Cardiac atrium fibroblast (primary cell): ENCODE measurements around the gene UBR7. TPM values are rescaled to one million over a fixed set of nuclear protein-coding genes. Genes with fewer than 3 reads are reported as not detected.

Experiments used
- total RNA-seq: library from RNA; depleted of rRNA; stranded (reverse); fragments of >200 nt; gene quantifications from 2 replicates; pipeline ENCODE4 v1.2.3, GENCODE V29; 2015

UBR7 gene
- total RNA-seq = 9.7 and 33.8 TPM in 2 replicates

GRCh38 chr14:93206793-93207467 is at the start of gene UBR7, which contains the start of gene GON7:
TSS of gene UBR7 (plus strand) at chr14:93207256. CDS start at chr14:93207292, 36 bp downstream.
TSS of gene GON7 (minus strand) at chr14:93207065. CDS start at chr14:93207037, 28 bp downstream.

DNA sequence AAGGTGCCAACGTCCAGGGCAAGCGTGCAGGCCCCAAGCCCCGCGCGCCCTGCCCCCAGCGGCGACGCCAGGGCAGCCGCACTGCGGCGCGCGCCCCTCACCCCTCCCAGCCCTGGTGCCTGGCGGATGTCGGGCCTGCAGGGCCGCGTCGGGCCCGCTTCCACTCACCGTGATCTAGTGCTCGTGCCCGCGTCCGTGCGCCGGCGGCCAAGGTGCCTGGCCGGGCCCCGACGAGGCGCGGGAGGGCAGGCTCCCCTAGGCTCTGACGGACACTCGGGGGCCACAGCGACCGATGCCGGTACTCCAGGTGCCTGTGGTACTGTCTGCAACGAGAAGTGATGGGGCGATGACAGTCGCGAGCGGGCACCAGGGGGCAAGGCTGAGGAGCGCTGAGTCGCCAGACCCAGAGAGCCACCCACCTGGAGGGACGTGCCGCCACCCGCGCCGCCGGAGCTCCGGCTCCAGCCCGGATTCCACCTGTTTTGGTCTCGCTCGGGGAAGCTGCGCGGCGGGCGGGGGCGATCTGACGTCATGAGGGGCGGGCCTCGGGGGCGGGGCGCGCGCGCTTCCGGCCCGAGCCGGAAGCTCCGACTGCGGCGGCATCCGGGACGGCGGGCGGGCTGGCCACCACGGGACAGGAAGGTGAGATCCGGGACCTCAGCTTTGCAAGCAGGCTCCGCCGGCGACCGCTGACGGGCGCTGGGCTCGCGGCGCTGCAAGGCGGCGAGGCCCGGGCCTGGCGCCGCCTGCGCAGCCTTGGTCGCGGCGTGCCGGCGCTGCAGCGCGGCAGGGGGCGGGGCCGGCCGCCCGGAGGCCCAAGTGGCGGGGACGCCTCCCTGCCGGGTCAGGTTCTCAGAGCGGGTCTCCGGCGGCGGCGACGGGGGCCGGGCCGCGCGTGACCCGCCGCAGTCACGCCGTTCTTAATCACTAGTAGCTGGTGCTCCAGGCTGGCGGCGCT is 22.4 kb upstream of the UBR7 start, which contains the start of the genes LYSET and MOAP1:
TSS of gene LYSET (plus strand) at position 927 of the 958 bp plus-strand sequence. CDS start 89 bp downstream, outside the sequence.
TSS of gene MOAP1 (minus strand) at position 507 of the 958 bp plus-strand sequence. CDS start 655 bp downstream, outside the sequence.

Other genes with a start within 250 kb of the UBR7 start
- gene ITPK1, start 91.3 kb upstream of the UBR7 start, total RNA-seq = 32.9 and 37.7 TPM in 2 replicates
- gene MOAP1, start 22.4 kb upstream of the UBR7 start, total RNA-seq = 11.7 and 19.9 TPM in 2 replicates
- gene LYSET, start 21.9 kb upstream of the UBR7 start, total RNA-seq = 3.9 and 5.8 TPM in 2 replicates
- 11.3 and 13.2 TPM in 2 replicates for gene GON7, start 191 bp upstream of the UBR7 start, total RNA-seq
- gene BTBD7, start 125.8 kb downstream of the UBR7 start, total RNA-seq = 9.6 and 13.3 TPM in 2 replicates
- not detected in 2 replicates for gene COX8C, start 139.9 kb downstream of the UBR7 start, total RNA-seq
- 0.16 TPM in 1 of 2 replicates, not detected in the other for gene UNC79, start 223.7 kb downstream of the UBR7 start, total RNA-seq